ENCODE data around the gene SPRTN. TPM values are rescaled to one million over a fixed set of nuclear protein-coding genes. Genes with fewer than 3 reads are reported as not detected.

The SPRTN gene, protein sequence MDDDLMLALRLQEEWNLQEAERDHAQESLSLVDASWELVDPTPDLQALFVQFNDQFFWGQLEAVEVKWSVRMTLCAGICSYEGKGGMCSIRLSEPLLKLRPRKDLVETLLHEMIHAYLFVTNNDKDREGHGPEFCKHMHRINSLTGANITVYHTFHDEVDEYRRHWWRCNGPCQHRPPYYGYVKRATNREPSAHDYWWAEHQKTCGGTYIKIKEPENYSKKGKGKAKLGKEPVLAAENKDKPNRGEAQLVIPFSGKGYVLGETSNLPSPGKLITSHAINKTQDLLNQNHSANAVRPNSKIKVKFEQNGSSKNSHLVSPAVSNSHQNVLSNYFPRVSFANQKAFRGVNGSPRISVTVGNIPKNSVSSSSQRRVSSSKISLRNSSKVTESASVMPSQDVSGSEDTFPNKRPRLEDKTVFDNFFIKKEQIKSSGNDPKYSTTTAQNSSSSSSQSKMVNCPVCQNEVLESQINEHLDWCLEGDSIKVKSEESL
- 2.4 and 4.0 TPM in 2 replicates for total RNA-seq (2014; rRNA removed; shearing (Covaris generic); ENCODE audit: low replicate concordance)

DNA sequence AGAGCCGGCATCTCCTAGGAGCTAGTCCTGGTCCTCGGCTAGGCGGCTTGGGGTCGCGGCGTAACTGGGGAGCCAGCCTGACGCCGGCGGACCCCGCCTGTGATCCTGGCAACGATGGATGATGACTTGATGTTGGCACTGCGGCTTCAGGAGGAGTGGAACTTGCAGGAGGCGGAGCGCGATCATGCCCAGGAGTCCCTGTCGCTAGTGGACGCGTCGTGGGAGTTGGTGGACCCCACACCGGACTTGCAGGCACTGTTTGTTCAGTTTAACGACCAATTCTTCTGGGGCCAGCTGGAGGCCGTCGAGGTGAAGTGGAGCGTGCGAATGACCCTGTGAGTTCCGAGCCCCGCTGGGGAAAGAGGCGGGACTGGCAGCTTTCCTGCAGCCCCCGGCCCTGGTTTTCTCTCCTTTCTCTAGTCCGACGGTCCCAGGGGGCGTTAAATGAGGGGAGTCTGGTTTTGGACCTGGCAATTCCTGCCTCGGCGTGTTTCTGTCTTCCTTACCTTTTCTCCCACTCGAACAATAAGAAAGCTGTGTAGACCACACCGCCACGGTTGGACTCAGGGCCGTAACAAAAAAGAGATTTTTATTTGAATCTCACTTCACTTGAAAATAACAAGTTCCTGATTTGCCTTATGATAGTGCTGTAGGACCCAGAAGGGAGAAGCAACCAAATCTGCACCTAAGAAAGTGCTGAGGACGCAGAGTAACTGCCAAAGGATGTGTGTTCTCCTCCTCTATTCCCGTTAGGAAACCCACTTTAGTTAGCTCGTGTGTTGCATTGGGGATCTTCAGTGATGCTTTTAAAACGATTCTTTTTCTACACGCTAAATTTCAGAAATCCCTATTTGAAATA lies at the start of gene SPRTN:
Gene SPRTN (plus strand): TSS at position 24 of the 859 bp plus-strand sequence. CDS start 91 bp downstream, at position 115.
- in situ Hi-C loops (cut with HindIII; ENCODE audit: low pct_unique_long_range_greater_than_20kb, low sequenced_read_pairs) = no loop called here
- no peak for DNase-seq (ENCODE audit: low read depth)

DNA sequence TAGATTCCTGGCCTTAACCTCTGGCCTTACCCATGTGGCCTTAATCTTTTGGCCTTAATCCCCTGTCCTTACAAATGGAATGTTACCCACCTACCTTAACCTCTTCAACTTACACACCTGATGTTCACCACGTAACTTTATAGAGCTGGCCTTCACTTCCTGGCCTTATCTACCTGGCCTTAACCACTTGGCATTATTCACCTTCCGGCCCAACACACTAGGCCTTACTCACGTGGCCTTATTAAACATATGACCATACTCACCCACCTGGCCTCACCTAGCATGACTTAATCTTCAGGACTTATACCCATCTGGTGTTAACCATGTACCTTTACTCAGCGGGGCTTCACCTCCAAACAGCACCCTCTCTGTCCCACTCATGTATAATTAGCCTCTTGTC lies 42.2 kb upstream of the SPRTN start:
- no peak for DNase-seq (ENCODE audit: low read depth)
- in situ Hi-C loops (cut with HindIII; ENCODE audit: low pct_unique_long_range_greater_than_20kb, low sequenced_read_pairs) = no loop called here

DNA sequence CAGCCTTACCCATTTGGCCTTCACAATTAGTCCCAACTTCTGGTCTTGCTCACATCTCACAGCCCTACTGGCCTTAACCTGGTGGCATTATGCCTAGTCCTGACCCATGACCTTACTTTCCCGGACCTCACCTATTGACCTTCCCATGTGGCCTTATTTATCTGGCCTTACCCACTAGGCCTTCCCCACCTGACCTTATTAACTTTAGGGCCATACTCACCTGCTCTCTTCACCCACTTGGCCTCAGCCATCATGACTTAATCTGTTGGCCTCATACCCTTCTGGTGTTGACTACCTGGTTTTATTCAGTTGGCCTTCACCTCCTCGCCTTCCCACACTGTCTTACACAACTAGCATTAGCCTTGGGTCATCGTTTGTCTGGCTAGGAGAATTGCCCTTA lies 36.1 kb upstream of the SPRTN start:
- in situ Hi-C loops (cut with HindIII; ENCODE audit: low pct_unique_long_range_greater_than_20kb, low sequenced_read_pairs) = no loop called here
- DNase-seq (ENCODE audit: low read depth) = no peak

DNA sequence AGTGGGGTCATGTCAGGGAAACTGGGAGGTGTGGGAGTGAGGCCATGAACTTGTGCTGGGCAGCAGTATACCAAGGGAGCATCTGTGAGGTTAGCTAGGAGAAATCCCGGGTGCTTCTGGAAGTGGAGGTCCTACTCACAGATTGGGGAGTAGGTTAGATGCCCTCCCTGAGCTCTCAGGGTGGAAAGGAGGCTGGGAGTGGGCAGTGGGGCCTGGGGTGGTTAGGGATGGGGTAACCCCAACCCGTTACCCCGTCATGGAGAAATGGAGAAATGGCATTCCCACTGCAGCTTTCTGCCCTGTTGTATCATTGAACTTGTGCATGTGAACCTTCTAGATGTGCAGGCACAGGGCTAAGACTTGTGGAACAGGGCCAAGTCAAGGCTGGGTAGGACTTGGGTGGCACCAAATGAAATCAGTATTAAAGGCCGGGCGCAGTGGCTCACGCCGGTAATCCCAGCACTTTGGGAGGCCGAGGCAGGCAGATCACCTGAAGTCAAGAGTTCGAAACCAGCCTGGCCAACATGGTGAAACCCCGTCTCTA lies 27.6 kb upstream of the SPRTN start:
- in situ Hi-C loops (cut with HindIII; ENCODE audit: low pct_unique_long_range_greater_than_20kb, low sequenced_read_pairs) = no loop called here
- no peak for DNase-seq (ENCODE audit: low read depth)

DNA sequence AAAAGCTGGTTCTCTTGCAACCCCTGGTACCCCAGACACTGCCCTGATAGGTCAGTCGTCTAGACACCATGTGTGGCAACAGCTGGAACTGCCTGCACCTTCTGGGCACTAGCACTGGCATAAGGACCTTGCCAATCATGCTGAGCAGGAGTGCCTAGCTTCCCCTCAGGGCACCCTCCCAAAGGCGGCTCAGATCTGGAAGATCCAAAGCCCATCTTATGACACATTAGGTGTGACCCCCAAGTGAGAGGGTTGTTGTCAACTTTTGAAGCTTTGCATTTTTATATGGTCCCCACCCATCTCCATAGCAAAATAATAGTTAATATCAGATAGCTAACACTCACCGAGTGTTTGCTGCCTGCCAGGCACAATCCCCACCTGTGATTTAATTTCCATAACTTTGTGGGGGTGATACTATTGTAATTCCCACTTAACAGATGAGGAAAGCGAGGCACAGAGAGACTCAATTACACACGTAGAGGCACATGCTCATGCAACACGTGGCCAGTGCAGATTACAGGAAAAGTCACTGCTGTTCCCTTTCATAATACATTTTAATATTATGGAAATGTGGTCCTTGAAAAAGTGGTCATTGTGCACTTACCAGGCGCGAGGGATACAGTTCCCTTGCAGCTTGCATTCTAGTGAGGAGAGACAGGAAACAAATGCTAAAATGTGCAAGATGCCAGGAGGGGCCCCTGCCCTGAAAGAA lies 26.2 kb upstream of the SPRTN start:
- in situ Hi-C loops (cut with HindIII; ENCODE audit: low pct_unique_long_range_greater_than_20kb, low sequenced_read_pairs) = no loop called here

DNA sequence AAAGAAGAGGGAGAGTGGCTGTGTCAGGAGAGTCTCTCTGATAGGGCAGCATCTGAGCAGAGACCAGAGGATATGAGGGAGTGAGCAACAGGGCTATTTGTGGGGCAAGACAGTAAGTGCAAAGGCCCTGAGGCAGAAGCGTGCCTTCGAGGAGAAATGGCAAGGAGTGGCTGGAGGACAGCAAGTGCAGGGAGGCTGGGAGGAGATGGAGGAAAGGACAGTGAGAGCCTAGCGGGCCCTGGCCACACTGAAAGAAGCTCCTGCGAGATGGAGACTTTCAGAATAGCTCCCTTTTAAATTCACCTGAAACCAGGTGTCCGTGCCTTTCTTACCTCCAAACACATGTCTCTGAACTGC lies 25.7 kb upstream of the SPRTN start:
- in situ Hi-C loops (cut with HindIII; ENCODE audit: low pct_unique_long_range_greater_than_20kb, low sequenced_read_pairs) = no loop called here

More for the DNA sequence above, 26.2 kb upstream of the SPRTN start:
- DNase-seq (ENCODE audit: low read depth) = no peak

DNA sequence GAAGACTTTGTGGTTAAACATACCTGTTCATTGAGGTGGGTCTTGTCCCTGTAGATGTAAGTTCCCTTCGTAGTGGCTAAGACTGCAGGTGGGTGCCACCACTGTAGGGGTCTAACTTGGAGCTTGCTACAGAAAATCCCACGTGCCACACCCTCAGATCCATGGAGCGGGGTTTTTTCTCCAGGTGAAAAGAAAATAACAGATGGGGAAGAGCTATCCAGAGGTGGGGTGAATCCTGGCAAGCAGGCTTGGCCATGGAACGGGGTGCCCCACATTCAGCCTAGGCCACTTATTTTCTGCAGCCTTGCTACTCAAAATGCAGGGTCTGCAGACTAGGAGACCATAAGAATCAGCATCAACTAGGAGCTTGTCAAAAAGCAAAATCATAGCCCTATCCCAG lies 24.4 kb upstream of the SPRTN start:
- DNase-seq (ENCODE audit: low read depth) = no peak
- in situ Hi-C loops (cut with HindIII; ENCODE audit: low pct_unique_long_range_greater_than_20kb, low sequenced_read_pairs) = no loop called here

More for the DNA sequence above, 25.7 kb upstream of the SPRTN start:
- DNase-seq (ENCODE audit: low read depth) = no peak

DNA sequence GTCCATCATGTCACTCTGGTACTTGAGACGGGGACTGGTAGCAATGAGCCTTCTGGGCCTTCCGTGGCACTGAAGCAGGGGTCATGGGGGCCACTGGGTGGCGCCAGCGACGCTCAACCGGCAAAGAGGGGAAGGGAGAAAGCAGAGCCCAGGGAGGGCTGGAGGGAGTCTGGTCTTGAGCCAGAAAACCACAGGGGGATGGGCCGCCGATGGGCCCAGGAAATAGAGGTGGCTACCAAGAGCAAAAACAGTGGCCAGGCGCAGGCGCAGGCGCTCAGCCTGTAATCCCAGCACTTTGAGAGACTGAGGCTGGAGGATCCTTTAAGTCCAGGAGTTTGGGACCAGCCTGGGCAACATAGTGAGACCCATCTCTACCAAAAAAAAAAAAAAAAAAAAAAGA lies 22.2 kb upstream of the SPRTN start:
- in situ Hi-C loops (cut with HindIII; ENCODE audit: low pct_unique_long_range_greater_than_20kb, low sequenced_read_pairs) = no loop called here
- peak; percentile 27 for DNase-seq (ENCODE audit: low read depth)

DNA sequence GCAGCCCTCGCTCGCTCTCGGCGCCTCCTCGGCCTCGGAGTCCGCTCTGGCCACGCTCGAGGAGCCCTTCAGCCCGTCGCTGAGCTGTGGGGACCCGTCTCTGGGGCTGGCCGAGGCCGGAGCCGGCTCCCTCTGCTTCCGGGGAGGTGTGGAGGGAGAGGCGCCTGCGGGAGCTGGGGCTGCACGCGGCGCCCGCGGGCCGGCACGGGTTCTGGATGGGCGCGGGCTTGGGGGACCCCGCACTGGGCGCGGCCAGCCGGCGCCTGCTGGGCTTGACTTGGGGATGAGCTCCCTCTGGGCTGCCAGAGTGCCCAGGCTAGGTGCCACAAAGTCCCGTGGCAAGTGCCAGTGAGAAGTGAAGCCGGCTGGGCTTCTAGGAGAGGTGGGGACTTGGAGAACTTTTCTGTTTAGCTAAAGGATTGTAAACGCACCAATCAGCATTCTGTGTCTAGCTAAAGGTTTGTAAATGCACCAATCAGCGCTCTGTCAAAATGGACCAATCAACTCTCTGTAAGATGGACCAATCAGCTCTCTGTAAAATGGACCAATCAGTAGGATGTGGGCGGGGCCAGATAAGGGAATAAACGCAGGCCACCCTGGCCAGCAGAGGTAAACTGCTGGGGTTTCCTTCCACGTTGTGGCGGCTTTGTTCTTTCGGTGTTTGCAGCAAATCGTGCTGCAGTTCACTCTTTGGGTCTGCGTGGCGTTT lies 20.6 kb upstream of the SPRTN start:
- in situ Hi-C loops (cut with HindIII; ENCODE audit: low pct_unique_long_range_greater_than_20kb, low sequenced_read_pairs) = no loop called here
- DNase-seq (ENCODE audit: low read depth) = no peak

DNA sequence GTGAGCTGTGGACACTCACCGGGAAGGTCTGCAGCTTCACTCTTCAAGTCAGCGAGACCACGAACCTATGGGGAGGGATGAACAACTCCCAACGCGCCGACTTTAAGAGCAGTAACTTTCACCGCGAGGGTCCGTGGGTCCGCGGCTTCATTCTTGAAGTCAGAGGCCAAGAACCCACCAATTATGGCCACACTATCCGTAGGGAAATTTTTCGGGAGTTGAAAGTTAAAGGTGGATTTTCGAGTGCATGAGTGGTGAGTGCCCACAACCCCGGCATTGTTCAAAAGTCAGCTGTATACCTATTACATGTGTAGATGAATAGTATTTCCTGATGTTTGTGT lies 20.1 kb upstream of the SPRTN start:
- no peak for DNase-seq (ENCODE audit: low read depth)
- in situ Hi-C loops (cut with HindIII; ENCODE audit: low pct_unique_long_range_greater_than_20kb, low sequenced_read_pairs) = no loop called here

DNA sequence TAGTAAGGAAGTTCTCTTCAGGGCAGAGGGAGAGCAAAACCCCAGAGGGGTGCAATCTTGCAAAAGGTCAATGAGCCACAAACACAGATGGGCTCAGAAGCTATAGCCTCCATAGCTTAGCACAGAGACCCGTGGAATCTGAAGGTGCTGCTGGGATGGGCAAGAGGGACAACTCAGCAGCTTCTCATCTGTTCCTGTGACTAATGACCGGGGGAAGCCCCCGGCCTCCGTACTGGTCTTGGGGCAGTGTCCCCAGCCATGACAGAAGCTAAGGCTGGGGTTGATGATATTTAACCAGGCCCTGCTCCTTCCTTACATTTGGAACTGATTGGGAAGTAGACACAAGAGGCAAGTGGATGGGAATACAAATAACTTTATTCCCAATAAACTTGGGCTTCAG lies 19.5 kb upstream of the SPRTN start:
- DNase-seq (ENCODE audit: low read depth) = no peak
- in situ Hi-C loops (cut with HindIII; ENCODE audit: low pct_unique_long_range_greater_than_20kb, low sequenced_read_pairs) = no loop called here

DNA sequence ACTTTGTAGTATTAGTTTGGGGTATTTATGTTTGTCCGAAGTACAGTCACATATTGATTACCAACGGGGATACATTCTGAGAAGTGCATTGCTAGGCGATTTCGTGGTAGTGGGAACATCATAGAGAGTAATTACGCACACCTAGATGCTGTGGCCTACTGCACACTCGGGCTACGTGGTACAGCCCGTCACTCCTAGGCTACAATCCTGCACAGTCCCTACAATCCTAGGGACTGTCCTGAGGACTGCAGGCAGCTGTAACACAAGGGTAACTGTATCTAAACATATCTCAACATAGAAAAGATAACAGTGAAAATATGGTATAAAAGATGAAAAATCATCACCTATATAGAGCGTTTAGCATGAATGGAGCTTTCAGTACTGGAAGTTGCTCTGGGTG lies 19.0 kb upstream of the SPRTN start:
- no peak for DNase-seq (ENCODE audit: low read depth)
- in situ Hi-C loops (cut with HindIII; ENCODE audit: low pct_unique_long_range_greater_than_20kb, low sequenced_read_pairs) = no loop called here

DNA sequence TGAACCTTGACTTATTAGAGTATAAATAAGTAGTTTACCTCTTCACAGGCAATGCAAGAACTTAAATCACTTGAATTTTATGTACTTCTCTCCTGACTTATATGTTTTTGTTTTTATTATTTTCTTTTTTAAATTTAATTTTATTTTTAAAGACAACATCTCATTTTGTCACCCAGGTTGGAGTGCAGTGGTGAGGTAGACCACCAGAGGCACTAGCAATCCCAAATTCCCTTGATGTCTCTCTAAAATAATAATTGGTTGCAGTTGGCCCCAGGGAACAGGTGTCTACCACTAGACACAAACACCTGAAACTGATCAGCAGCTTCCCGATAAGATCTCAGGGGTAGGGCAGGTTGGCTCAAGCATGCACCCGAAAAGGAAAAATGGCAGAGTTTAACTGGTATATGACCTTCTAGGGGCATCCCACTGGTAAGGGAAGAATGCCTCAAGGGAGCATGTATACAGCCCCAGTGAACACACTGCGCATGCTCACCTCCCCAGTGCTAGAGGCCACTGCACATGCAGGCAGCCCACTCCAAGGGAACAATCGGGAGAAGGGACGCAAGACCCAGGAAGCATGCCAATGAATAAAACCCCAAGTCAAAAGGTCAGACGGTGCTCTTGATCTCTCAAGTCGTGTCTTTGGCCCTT lies 15.1 kb upstream of the SPRTN start:
- in situ Hi-C loops (cut with HindIII; ENCODE audit: low pct_unique_long_range_greater_than_20kb, low sequenced_read_pairs) = no loop called here
- no peak for DNase-seq (ENCODE audit: low read depth)

DNA sequence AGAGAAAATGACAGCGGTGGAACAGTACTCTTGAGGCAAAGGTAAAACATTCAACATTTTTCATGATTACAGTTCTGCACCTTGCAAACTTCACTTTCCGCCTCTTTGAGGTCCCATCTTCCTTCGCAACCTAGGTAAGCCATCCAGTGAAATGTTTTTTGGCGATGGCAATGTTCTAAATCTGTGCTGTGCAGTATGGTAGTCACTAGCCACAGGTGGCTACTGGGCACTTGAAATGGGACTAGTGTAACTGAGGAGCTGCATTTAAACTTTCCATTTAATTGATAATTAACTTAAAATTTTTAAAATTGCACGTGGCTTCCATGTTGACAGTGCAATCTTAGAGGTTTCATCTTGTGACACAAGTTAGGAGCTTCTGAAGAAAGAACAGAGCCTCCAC lies 13.4 kb upstream of the SPRTN start:
- no peak for DNase-seq (ENCODE audit: low read depth)
- in situ Hi-C loops (cut with HindIII; ENCODE audit: low pct_unique_long_range_greater_than_20kb, low sequenced_read_pairs) = no loop called here

DNA sequence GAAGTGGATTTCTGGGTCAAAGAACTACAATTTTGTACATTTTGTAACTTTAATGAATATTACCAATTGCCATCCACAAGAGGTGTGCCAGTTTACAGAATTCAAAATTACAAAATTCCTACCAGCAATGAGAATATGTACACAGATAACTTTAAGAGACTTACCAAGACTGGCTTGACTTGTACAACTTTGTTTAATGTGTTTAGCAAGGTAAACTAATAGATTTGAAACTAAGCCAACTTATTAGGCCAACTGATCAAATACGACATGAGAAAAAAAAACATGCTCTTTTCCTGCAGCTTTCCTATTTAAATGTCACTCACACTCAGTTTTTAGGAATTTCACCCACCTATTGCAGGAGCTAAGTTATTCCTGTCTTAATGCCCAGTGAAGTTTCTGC lies 11.8 kb upstream of the SPRTN start:
- DNase-seq (ENCODE audit: low read depth) = no peak
- in situ Hi-C loops (cut with HindIII; ENCODE audit: low pct_unique_long_range_greater_than_20kb, low sequenced_read_pairs) = no loop called here

DNA sequence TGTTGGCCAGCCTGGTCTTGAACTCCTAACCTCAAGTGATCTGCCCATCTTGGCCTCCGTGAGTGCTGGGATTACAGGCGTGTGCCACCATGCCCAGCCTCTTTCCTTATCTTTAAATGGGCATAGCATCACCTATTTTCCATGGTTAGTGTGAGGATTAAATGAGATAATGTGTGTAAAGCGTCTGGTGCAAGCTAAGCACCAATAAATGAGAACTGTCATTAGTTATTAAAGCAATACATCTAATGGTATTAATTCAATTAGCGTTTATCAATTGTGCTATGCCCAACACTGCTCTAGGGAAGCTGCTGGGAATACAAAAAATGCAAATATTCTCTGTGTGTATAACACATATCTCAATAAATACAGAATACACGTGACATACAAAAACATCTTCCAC lies 10.5 kb upstream of the SPRTN start:
- in situ Hi-C loops (cut with HindIII; ENCODE audit: low pct_unique_long_range_greater_than_20kb, low sequenced_read_pairs) = no loop called here

DNA sequence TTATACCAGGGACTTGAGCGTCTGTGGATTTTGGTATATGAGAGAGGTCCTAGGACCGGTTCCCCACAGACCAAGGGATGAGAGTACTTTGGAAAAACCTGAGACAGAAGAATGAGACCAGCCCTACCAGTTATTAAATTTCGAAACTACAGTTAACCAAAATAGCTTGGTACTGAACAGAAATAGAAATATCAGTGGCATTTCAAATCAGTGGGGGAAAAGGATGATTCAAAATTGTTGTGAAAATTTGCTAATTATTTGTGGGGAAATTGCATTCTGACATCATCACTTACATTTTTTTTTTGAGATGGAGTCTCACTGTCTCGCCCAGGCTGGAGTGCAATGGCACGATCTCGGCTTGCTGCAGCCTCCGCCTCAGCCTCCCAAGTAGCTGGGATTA lies 8.6 kb upstream of the SPRTN start:
- no peak for DNase-seq (ENCODE audit: low read depth)
- in situ Hi-C loops (cut with HindIII; ENCODE audit: low pct_unique_long_range_greater_than_20kb, low sequenced_read_pairs) = no loop called here

More for the DNA sequence above, 10.5 kb upstream of the SPRTN start:
- DNase-seq (ENCODE audit: low read depth) = no peak

DNA sequence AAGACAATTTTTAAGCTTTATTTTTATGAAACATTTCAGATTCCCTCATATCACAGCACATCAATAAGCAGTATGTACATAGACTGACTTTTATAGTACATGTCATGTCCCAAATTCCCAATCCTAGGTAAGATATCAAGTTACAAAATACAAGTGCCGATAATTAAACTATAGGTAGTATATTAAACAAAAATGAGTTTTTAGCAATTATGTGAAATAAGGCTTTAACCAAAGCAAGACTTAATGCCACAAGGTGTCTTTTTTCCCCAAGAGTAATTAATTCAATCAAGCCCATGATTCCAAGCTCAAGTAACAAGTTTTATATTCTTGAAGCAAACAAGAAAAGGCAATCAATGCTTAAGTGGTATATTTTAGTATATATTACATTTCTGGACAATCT lies 5.3 kb upstream of the SPRTN start:
- in situ Hi-C loops (cut with HindIII; ENCODE audit: low pct_unique_long_range_greater_than_20kb, low sequenced_read_pairs) = no loop called here
- DNase-seq (ENCODE audit: low read depth) = no peak
